Epithelial cell of proximal tubule (primary cell): Measurements from ENCODE around the gene CYP4F12. TPM values are rescaled to one million over a fixed set of nuclear protein-coding genes. Genes with fewer than 3 reads are reported as not detected.

Experiments used
- DNase-seq: peaks from one replicate; pipeline ENCODE4 v3.0.0-alpha.2; 2011; ENCODE audit warnings: low read depth
- H3K4me3 ChIP-seq: 2 replicates; pipeline ENCODE4 v1.5.1; 2011; ENCODE audit warnings: low read depth, mild to moderate bottlenecking, low read length
- CTCF ChIP-seq: conservative IDR thresholded peaks from 2 replicates; pipeline ENCODE4 v1.5.1; 2012; ENCODE audit warnings: low read depth, mild to moderate bottlenecking, low read length
- total RNA-seq: library from RNA; depleted of rRNA; stranded (reverse); fragments of >200 nt; gene quantifications from 2 replicates; pipeline ENCODE4 v1.2.3, GENCODE V29; 2015

Gene CYP4F12
- total RNA-seq, 1 donor from 2014 or later: not detected

GRCh38 chr19:15666883-15667282 is 6.0 kb upstream of the CYP4F12 start:
- no peak for DNase-seq

GRCh38 chr19:15669440-15669839 is 3.4 kb upstream of the CYP4F12 start:
- TF ChIP-seq CTCF: no peak
- DNase-seq: no peak
- no peak overlapping the region for H3K4me3 ChIP-seq

More at GRCh38 chr19:15666883-15667282, 6.0 kb upstream of the CYP4F12 start:
- TF ChIP-seq CTCF: no peak
- no peak overlapping the region for H3K4me3 ChIP-seq

DNA sequence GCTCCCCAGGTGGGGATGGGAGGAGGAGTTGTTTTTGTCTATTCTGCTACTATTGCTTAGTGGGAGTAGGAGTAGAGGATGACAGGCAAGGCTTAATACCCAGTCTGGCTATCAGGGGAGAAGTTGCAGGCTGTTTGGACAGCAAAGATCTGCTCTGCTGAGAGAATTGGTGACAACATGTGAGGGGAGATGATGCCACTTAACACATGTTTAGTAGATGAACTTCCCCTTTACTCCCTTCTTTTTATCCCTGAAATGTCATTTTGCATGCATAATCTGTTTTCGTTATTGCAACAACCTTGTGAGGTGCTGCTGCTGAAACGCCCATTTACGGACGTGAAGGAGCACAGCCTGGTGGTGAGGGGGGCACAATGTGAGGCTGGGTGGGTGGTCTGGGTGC is 3.0 kb upstream of the CYP4F12 start:
- TF ChIP-seq CTCF: no peak
- DNase-seq: no peak
- no peak overlapping the region for H3K4me3 ChIP-seq

GRCh38 chr19:15671237-15671821 is 1.6 kb upstream of the CYP4F12 start:
- TF ChIP-seq CTCF: no peak
- DNase-seq: no peak
- H3K4me3 ChIP-seq: no peak overlapping the region

GRCh38 chr19:15671891-15672579 is 852 bp upstream of the CYP4F12 start:
- DNase-seq: no peak
- TF ChIP-seq CTCF: no peak
- H3K4me3 ChIP-seq: no peak overlapping the region

DNA sequence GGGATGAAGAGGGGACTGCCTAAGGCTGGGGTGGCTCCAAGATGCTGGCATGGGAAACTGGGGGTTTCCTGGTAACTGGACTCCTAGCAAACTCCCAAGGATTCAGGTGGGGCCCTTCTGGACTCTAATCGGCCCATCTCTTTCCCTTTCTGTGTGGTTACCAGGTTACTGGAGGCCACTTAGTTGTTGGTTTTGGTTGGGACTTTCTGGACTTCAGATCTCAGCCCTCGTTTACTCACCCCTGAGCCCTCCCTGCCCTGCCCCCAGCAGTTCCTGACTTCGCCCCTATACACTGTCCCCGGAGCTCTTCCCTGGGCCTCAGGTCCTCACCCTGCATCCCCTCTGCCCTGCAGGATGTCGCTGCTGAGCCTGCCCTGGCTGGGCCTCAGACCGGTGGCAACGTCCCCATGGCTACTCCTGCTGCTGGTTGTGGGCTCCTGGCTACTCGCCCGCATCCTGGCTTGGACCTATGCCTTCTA is 328 bp downstream of the CYP4F12 start:
- TF ChIP-seq CTCF: no peak
- H3K4me3 ChIP-seq: no peak overlapping the region
- no peak for DNase-seq

- no peak for TF ChIP-seq CTCF
- no peak overlapping the region for H3K4me3 ChIP-seq
- DNase-seq: no peak
Measured at GRCh38 chr19:15675560-15675959, 2.7 kb downstream of the CYP4F12 start.
